GM12892 (cell line): Measurements from ENCODE around the gene STAC2.

Source experiments
- POLR2A ChIP-seq: IDR thresholded peaks from 2 replicates; pipeline ENCODE4 v1.6.1; 2011; ENCODE audit warnings: low read depth, low read length, control low read depth
- TAF1 ChIP-seq: IDR thresholded peaks from 2 replicates; pipeline ENCODE4 v1.6.1; 2011; ENCODE audit warnings: low read depth, mild to moderate bottlenecking, control low read depth, low read length, borderline replicate concordance

GRCh38 chr17:39204245-39204644 is 21.5 kb downstream of the STAC2 start:
- TF ChIP-seq POLR2A = no peak
- TF ChIP-seq TAF1 = no peak
